NCI-H1694 (cell line): Measurements from ENCODE around the gene PPIA.
"Not testable (repeated sequence)": the region's sequence is repeated elsewhere in the genome, so short reads cannot be mapped to it uniquely, and the experiment has no call there.

Source experiments
- DNase-seq: peaks from one replicate; lab custom pipeline; 2025; lab: John Stamatoyannopoulos, UW

PPIA gene

DNA sequence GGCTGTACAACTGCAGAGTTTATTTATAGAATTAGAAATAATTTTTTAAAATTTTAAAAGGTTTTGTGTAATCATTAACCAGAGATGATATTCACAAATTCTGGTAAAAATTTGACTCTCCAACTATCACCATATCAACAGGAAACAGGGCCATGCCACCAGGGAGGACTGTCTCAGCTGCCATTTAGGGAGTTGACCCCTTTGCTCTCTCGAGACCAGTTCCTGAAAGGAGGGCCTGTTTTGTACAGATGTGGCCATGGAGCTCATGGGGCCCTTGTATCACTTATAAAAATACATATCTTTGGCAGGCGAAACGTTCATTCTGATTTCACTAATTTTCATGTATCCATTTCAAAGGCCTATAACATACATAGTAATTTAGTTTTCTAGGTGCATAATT is 31.1 kb downstream of the PPIA start:
- no peak for DNase-seq

GRCh38 chr7:44838751-44839150 is 42.3 kb downstream of the PPIA start:
- no peak for DNase-seq

DNA sequence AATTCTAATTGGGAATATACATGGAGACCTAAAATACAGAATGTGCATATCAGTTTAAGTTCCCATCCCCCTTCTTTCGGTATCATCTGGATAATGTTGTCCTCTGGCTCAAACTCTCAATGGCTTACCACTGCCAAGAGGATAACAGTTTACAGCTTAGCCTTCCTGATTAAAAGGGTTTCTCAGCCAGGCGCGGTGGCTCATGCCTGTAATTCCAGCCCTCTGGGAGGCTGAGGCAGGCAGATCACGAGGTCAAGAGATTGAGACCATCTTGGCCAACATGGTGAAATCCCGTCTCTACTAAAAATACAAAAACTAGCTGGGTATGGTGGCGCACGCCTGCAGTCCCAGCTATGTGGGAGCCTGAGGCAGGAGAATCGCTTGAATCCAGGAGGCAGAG is 46.2 kb downstream of the PPIA start:
- not testable (repeated sequence) for DNase-seq

GRCh38 chr7:44843440-44843839 is 47.0 kb downstream of the PPIA start:
- DNase-seq, result not testable (repeated sequence)

DNA sequence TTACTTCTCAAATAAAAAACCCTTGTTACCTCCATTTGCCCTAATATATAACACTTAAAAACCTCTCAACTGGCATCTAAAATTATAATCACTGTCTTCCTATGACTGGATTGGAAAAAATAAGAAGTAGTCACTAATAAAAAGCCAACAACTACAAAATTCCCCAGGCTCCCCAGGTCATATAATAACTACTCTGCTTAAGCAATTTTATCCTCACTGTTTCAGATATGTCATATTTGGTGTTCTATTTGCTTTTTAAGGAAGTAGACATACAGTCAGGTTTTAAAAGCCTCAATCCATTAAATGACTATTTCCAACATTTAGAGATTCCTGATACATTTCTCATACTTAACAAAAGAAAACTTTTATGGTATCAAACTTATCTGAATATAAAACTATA is 49.0 kb downstream of the PPIA start:
- DNase-seq, result no peak

GRCh38 chr7:44846390-44846789 is 49.9 kb downstream of the PPIA start:
- DNase-seq, result not testable (repeated sequence)

DNA sequence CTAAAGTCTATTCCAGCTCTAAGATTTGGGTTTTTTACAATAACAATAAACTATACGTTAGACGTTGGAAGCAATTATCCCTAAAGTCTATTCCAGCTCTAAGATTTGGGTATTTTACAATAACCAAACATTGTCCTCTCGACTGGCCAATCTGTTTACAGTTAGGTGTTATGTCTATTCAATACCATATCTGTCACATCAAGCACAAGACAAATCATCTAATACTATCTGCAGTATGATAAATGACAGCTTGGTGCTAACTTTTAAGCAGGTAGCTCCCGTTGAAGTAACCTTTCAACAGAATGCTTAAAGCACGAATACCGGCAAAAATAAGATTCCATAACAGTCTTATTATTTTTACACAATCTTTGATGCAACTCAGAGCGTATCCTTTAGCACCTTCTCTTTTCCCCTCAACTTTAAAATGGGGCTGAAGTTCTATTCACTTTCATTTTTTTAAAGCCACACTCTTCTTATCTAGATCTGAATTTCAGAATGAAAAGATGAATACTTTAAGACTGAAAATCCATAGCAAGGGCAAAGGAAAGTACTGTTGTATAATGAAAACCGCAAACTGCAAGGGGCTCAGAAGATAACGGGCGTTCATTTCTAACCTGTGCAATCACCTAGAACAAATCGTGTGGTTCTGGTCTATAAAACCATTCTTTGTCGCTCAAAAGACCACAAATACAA is 50.5 kb downstream of the PPIA start:
- no peak for DNase-seq

DNA sequence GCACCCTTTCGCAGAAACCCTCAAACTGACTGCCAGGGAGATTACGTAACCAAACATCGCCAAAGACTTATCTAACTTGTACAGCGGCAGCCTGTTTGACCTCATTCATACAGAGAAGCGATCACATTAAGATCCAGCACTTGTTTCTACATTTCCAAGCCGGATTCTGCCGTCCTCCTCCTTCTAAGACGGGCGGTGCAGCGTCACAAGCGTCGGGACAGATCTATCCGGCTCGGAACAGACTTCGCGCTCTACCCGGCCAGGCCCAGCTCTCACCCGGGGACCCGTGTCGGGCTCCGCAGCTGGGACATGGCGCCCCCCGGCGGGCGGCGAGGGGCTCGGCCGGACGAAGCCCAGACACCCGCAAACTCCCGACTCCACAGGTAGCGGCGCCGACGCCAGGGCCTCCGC is 51.0 kb downstream of the PPIA start:
- peak; percentile 69 for DNase-seq

DNA sequence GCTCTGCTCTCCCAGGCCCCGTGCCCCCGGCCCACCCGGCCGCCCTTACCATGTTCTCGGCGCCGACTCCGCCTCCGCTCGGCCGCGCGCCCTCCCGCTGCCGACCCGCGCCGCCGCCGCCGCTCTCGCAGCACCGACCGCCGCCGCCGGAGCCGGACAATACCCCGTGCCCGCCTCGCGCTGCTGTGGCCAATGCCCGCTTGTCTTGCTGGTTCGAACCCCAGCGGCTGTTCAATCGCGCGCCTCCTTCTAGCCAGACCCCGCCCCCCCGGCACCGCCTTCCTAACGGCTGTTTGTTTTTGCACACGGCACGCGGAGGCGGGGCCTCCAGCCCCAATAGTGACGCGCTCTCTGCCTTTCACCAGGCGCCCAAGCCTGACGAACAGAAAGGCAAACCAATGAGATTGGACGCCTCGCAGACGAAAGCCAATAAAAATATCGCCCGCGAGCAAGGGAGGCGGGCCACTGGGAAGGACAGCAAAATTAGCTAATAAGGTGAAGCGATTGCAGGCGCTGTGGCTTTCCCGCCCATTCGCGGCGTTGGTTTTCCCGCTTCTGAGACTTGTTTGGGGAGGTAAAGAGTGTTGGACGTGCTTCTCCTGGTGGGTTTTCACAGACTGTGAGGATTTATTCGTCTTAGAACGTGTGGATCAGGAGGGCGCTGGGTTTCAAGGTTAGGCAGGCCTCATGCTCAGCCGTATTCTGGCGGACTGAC is 51.6 kb downstream of the PPIA start, which contains the start of gene H2AZ2:
H2AZ2 (minus strand) TSS at position 168 of the 715 bp plus-strand sequence; CDS start at position 52, 116 bp downstream.
- peak; percentile 99 for DNase-seq

- DNase-seq, result no peak
Measured at GRCh38 chr7:44849259-44849884, 52.9 kb downstream of the PPIA start.

- no peak for DNase-seq
Measured at GRCh38 chr7:44849885-44850544, 53.5 kb downstream of the PPIA start.

DNA sequence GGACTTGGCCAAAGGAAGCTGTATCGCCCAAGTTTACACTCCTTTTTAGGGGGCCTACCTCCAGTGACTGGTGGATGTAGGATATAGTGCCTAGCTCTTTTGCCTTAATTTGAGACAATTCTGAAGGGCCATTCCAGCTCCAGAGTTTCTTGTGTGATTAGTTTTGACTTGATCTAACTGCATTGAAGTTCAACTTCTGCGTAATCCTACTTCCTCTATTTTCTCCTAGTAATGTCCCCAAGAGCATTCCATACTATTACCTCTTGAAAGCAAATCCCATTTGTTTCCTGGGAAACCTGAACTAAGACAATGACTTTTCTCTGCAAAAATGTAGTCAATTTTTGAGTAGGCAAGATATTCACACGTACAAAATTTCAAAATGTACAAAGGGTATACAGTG is 56.1 kb downstream of the PPIA start:
- no peak for DNase-seq
